SK-N-SH (cell line): ENCODE results near the gene TREM2. TPM values are rescaled to one million over a fixed set of nuclear protein-coding genes. Genes with fewer than 3 reads are reported as not detected.

Experiments
- CTCF ChIA-PET: fragments of 300-600, 350-600 bp; formaldehyde crosslinking; extraction: SDS; loops from one replicate; lab custom pipeline; 2021; lab: Yijun Ruan, JAX
- POLR2A ChIA-PET: fragments of 350-600 bp; sonication (Branson Sonifier 250); formaldehyde crosslinking; extraction: SDS; loops from one replicate; lab custom pipeline; 2020; ENCODE audit warnings: antibody characterized with exemption, inconsistent platforms; lab: Yijun Ruan, JAX
- DNase-seq: peaks from one replicate; pipeline ENCODE4 v3.0.0; 2012
- H2AFZ ChIP-seq: fragments of 200-600 bp; sonication (generic); 2 replicates; pipeline ENCODE4 v1.8.1; 2016; ENCODE audit warnings: antibody characterized with exemption, mild to moderate bottlenecking, low read depth
- H3F3A ChIP-seq: fragments of 200-600 bp; sonication (generic); replicated peaks from 2 replicates; pipeline ENCODE3; 2016; ENCODE audit warnings: antibody characterized with exemption, mild to moderate bottlenecking; ENCODE audit not compliant: insufficient read depth
- H3K27ac ChIP-seq, 2 experiments: fragments of 200-500 bp in 1 of 2; fragments of 200-600 bp in 1 of 2; sonication (Bioruptor generic) in 1 of 2; sonication (generic), shearing (Covaris generic) in 1 of 2; 2 replicates each; pipeline versions ENCODE4 v1.5.1 to v1.6.1; 2014 to 2016; ENCODE audit warnings: low read depth in 2 of 2, inconsistent platforms in 1 of 2, low read length in 1 of 2, mild to moderate bottlenecking in 1 of 2, mixed read lengths in 1 of 2
- H3K27me3 ChIP-seq: fragments of 200-600 bp; sonication (generic), shearing (Covaris generic); 2 replicates; pipeline ENCODE4 v1.6.1; 2016; ENCODE audit warnings: mixed run types; ENCODE audit not compliant: insufficient read depth
- H3K36me3 ChIP-seq, 2 experiments: fragments of 200-500 bp in 1 of 2; fragments of 200-600 bp in 1 of 2; sonication (Bioruptor generic) in 1 of 2; sonication (generic) in 1 of 2; replicated peaks in 1 of 2; 2 replicates each; pipeline versions ENCODE3 to v1.5.1; 2014 to 2016; ENCODE audit warnings: low read length in 1 of 2, mild to moderate bottlenecking in 1 of 2; ENCODE audit not compliant: insufficient read depth in 2 of 2, control insufficient read depth in 1 of 2
- H3K4me1 ChIP-seq, 2 experiments: fragments of 200-500 bp in 1 of 2; fragments of 200-600 bp in 1 of 2; sonication (Bioruptor generic) in 1 of 2; sonication (generic), shearing (Covaris generic) in 1 of 2; 2 replicates each; pipeline versions ENCODE4 v1.5.1 to v1.6.1; 2014 to 2016; ENCODE audit warnings: low read depth in 1 of 2, low read length in 1 of 2, mixed run types in 1 of 2; ENCODE audit not compliant: insufficient read depth in 2 of 2, control insufficient read depth in 1 of 2
- H3K4me2 ChIP-seq: fragments of 200-600 bp; sonication (generic), shearing (Covaris generic); 2 replicates; pipeline ENCODE4 v1.6.1; 2017; ENCODE audit warnings: mixed run types
- H3K4me3 ChIP-seq, 2 experiments: fragments of 200-500 bp in 1 of 2; fragments of 200-600 bp in 1 of 2; sonication (Bioruptor generic) in 1 of 2; sonication (generic), shearing (Covaris generic) in 1 of 2; 2 replicates each; pipeline versions ENCODE4 v1.5.1 to v1.8.1; 2014 to 2016; ENCODE audit warnings: low read depth in 2 of 2, inconsistent platforms in 1 of 2, low read length in 1 of 2, mild to moderate bottlenecking in 1 of 2, mixed read lengths in 1 of 2, moderate library complexity in 1 of 2
- H3K79me2 ChIP-seq: fragments of 200-600 bp; sonication (generic); 2 replicates; pipeline ENCODE4 v1.8.1; 2017; ENCODE audit warnings: mild to moderate bottlenecking; ENCODE audit not compliant: insufficient read depth
- H3K9ac ChIP-seq: fragments of 200-600 bp; sonication (generic); 2 replicates; pipeline ENCODE4 v1.6.1; 2017; ENCODE audit warnings: mixed run types
- H3K9me2 ChIP-seq: fragments of 200-600 bp; sonication (generic); 2 replicates; pipeline ENCODE4 v1.6.1; 2017; ENCODE audit warnings: mixed run types
- H3K9me3 ChIP-seq: fragments of 200-600 bp; sonication (generic); 2 replicates; pipeline ENCODE4 v1.6.1; 2017; ENCODE audit warnings: mixed run types, mild to moderate bottlenecking, moderate library complexity
- H4K20me1 ChIP-seq: fragments of 200-600 bp; sonication (generic); 2 replicates; pipeline ENCODE4 v1.6.1; 2017; ENCODE audit warnings: mild to moderate bottlenecking, mixed run types; ENCODE audit not compliant: insufficient read depth
- CTCF ChIP-seq: fragments of 200-600 bp; sonication (generic); IDR thresholded peaks from 2 replicates; pipeline ENCODE4 v1.6.1; 2017; ENCODE audit warnings: antibody characterized with exemption, mild to moderate bottlenecking, moderate library complexity
- EP300 ChIP-seq, 2 experiments: IDR thresholded peaks; 2 replicates each; pipeline versions ENCODE4 v1.4.0 to v1.6.1; 2012; ENCODE audit warnings: borderline replicate concordance in 1 of 2, low read depth in 1 of 2, low read length in 1 of 2
- FOSL2 ChIP-seq: IDR thresholded peaks from 2 replicates; pipeline ENCODE4 v1.4.0; 2012; ENCODE audit warnings: low read depth, mild to moderate bottlenecking, moderate library complexity, borderline replicate concordance
- FOXJ3 ChIP-seq: sonication (generic); formaldehyde crosslinking; IDR thresholded peaks from 2 replicates; pipeline ENCODE4 v1.5.1; 2020; ENCODE audit warnings: mild to moderate bottlenecking, missing genetic modification reagents
- FOXM1 ChIP-seq: IDR thresholded peaks from 2 replicates; pipeline ENCODE4 v1.4.0; 2012; ENCODE audit warnings: low read depth, mild to moderate bottlenecking
- GATA2 ChIP-seq: sonication (generic); formaldehyde crosslinking; IDR thresholded peaks from 2 replicates; pipeline ENCODE4 v1.5.0; 2020; ENCODE audit warnings: mild to moderate bottlenecking, missing genetic modification reagents
- MAX ChIP-seq: IDR thresholded peaks from 2 replicates; pipeline ENCODE4 v1.4.0; 2012; ENCODE audit warnings: low read depth
- MXI1 ChIP-seq: IDR thresholded peaks from 2 replicates; pipeline ENCODE4 v1.6.1; 2012; ENCODE audit warnings: mild to moderate bottlenecking, low read depth, low read length, improper control_type of control experiment
- NFIC ChIP-seq: IDR thresholded peaks from 2 replicates; pipeline ENCODE4 v1.4.0; 2012; ENCODE audit warnings: borderline replicate concordance
- NRF1 ChIP-seq: IDR thresholded peaks from 2 replicates; pipeline ENCODE4 v1.6.1; 2012; ENCODE audit warnings: low read depth, mild to moderate bottlenecking, low read length
- RAD21 ChIP-seq: IDR thresholded peaks from 2 replicates; pipeline ENCODE4 v1.6.1; 2012; ENCODE audit warnings: mild to moderate bottlenecking, low read length
- RCOR1 ChIP-seq: fragments of 150-350 bp; IDR thresholded peaks from 2 replicates; pipeline ENCODE4 v1.6.1; 2017; ENCODE audit warnings: antibody characterized with exemption, low read length
- RFX5 ChIP-seq: IDR thresholded peaks from 2 replicates; pipeline ENCODE4 v1.6.1; 2012; ENCODE audit warnings: mild to moderate bottlenecking, improper control_type of control experiment, low read length
- TCF12 ChIP-seq: IDR thresholded peaks from 2 replicates; pipeline ENCODE4 v1.4.0; 2012
- YY1 ChIP-seq: IDR thresholded peaks from 2 replicates; pipeline ENCODE4 v1.4.0; 2012; ENCODE audit warnings: low read depth, mild to moderate bottlenecking
- WGBS: methylation state at CpG from one replicate; pipeline ENCODE4 v1.1.6; 2017; ENCODE audit warnings: low lambda C conversion rate; 5-methylcytosine and 5-hydroxymethylcytosine counted together
- polyA plus RNA-seq, 3 experiments: library from polyadenylated mRNA; depleted of rRNA; stranded (reverse); fragments of >200 nt; gene quantifications; 2 replicates each; pipeline ENCODE4 v1.2.3, GENCODE V29; 2012
- TF ChIP-seq, protein P1 (sequence below): fragments of 150-350 bp; IDR thresholded peaks from 2 replicates; pipeline ENCODE4 v1.6.1; 2017; ENCODE audit warnings: antibody characterized with exemption, low read length, low read depth, borderline replicate concordance

TREM2 gene
- polyA plus RNA-seq, 1 of the 3 experiments (the other 2 are of a cell fraction): not detected

DNA sequence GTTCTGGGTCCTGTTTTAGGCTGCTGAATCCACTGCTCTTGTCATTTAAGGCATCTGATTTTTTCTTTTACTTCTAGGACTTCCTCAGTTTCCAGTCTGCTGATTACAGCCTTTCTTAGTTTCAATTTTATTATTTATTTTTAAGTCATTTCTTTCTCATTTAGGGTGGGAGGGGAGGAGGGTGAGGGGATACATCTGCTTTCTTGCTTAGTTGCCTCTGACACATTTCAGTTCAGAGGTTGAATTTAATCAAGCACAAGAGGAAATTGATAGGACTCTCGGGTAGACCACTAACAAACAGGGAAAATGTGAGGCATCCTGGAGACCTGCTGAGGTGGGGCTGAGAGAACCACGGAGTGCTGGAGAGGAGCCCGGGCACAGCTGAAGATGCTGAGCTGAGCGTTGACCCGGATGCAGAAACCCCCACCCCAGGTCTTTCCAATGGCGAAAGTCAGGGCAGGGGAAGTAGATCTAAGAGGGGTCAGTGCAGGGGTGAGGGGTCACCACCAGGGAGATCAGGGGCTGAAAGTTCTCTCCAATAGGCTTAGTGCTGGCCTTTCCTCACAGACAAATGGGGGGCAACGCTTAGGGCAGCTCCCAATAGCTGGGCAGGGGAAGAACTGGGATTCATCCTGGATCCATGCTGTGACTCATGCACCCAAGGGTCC lies 45.7 kb upstream of the TREM2 start:
- no peak overlapping the region for H3K4me3 ChIP-seq
- no peak overlapping the region for H3K9ac ChIP-seq
- no peak overlapping the region for H2AFZ ChIP-seq
- no peak for TF ChIP-seq TCF12
- TF ChIP-seq FOXJ3 (CRISPR knock-in tag): no peak
- no peak for TF ChIP-seq CTCF
- no peak for TF ChIP-seq EP300 (IDR thresholded peaks at IDR 0.05; ENCODE audit: borderline replicate concordance in 1 of 2, low read depth in 1 of 2, low read length in 1 of 2)
- TF ChIP-seq, protein P1, sequence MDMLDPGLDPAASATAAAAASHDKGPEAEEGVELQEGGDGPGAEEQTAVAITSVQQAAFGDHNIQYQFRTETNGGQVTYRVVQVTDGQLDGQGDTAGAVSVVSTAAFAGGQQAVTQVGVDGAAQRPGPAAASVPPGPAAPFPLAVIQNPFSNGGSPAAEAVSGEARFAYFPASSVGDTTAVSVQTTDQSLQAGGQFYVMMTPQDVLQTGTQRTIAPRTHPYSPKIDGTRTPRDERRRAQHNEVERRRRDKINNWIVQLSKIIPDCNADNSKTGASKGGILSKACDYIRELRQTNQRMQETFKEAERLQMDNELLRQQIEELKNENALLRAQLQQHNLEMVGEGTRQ: no peak
- no peak for TF ChIP-seq FOSL2
- TF ChIP-seq RAD21: no peak
- no peak for TF ChIP-seq NFIC
- no peak for TF ChIP-seq GATA2 (CRISPR knock-in tag)
- no peak for TF ChIP-seq YY1
- TF ChIP-seq RFX5: no peak
- no peak for TF ChIP-seq FOXM1
- WGBS: 11% methylated on average over 5 of the region's 7 CpGs
- H4K20me1 ChIP-seq: no peaks in the 10 kb centered on the region
- H3K4me1 ChIP-seq: no peaks in the 10 kb centered on the region
- H3K79me2 ChIP-seq: no peaks in the 10 kb centered on the region
- no peaks in the 10 kb centered on the region for H3K27me3 ChIP-seq
- H3F3A ChIP-seq: no peaks in the 10 kb centered on the region
- no peak overlapping the region for H3K4me2 ChIP-seq
- no peak for DNase-seq
- POLR2A ChIA-PET: no interaction called here
- CTCF ChIA-PET: interaction anchor here (1.3 kb wide), 1 partner anchor 97 kb away, joined by 3 read pairs; no protein-coding TSS in a partner anchor
- H3K36me3 ChIP-seq: no peaks in the 10 kb centered on the region
- no peak overlapping the region for H3K27ac ChIP-seq
- H3K9me3 ChIP-seq: no peaks in the 10 kb centered on the region
- H3K9me2 ChIP-seq: no peaks in the 10 kb centered on the region

- TF ChIP-seq RCOR1 (no peak), NRF1 (no peak), MXI1 (no peak), MAX (no peak), FOSL2 (no peak)
- TF ChIP-seq, protein P1: no peak
- CTCF ChIA-PET: no interaction called here
Observed at GRCh38 chr6:41204156-41204555, 41.2 kb upstream of the TREM2 start.

More at GRCh38 chr6:41204156-41204555, 41.2 kb upstream of the TREM2 start:
- H3K9me3 ChIP-seq: no peaks in the 10 kb centered on the region
- H3K4me1 ChIP-seq: no peaks in the 10 kb centered on the region
- H3F3A ChIP-seq: no peaks in the 10 kb centered on the region
- H3K27ac ChIP-seq: no peak overlapping the region
- H3K27me3 ChIP-seq: no peaks in the 10 kb centered on the region
- no peak for DNase-seq
- H3K9me2 ChIP-seq: no peaks in the 10 kb centered on the region
- H3K79me2 ChIP-seq: no peaks in the 10 kb centered on the region
- no peaks in the 10 kb centered on the region for H3K36me3 ChIP-seq
- no peak overlapping the region for H3K4me2 ChIP-seq
- H3K9ac ChIP-seq: no peak overlapping the region
- no peak overlapping the region for H3K4me3 ChIP-seq
- no peak overlapping the region for H2AFZ ChIP-seq
- H4K20me1 ChIP-seq: no peaks in the 10 kb centered on the region
- POLR2A ChIA-PET: no interaction called here
- 16% methylated on average over 1 of the region's 1 CpG for WGBS
